ENCODE data around the gene ACHE.

DNA sequence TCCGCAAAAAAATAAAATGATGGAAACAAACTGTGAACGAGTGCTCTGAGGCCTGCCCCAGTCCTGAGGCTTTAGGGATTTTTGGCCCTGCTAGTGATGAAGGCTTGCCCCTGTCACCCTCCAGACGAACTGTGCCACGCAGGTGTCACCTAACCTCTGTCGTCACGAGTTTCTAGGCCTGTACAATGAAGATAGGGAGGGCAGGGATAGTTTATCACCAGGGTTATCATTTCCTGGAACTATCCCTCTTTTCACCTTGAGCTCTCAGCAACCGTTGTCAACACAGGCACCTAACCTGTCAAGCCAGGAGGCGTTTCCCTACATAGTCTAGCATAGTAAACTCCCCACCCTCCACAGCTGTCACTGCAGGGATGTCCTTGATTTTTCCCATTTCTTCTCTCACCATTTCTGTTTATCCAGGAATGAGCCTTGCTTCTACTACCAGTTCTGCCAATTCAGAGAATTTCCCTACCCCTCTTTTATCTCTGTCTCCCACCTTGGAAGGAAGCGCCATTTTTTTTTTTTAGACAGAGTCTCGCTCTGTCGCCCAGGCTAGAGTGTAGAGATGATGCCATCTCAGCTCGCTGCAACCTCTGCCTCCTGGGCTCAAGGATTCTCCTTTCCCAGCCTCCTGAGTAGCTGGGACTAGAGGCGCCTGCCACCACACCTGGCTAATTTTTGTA lies 2.2 kb upstream of the ACHE start:
- TF ChIP-seq, protein P1, sequence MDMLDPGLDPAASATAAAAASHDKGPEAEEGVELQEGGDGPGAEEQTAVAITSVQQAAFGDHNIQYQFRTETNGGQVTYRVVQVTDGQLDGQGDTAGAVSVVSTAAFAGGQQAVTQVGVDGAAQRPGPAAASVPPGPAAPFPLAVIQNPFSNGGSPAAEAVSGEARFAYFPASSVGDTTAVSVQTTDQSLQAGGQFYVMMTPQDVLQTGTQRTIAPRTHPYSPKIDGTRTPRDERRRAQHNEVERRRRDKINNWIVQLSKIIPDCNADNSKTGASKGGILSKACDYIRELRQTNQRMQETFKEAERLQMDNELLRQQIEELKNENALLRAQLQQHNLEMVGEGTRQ (IDR thresholded peaks at IDR 0.05), result no peak
- TF ChIP-seq, protein P2, sequence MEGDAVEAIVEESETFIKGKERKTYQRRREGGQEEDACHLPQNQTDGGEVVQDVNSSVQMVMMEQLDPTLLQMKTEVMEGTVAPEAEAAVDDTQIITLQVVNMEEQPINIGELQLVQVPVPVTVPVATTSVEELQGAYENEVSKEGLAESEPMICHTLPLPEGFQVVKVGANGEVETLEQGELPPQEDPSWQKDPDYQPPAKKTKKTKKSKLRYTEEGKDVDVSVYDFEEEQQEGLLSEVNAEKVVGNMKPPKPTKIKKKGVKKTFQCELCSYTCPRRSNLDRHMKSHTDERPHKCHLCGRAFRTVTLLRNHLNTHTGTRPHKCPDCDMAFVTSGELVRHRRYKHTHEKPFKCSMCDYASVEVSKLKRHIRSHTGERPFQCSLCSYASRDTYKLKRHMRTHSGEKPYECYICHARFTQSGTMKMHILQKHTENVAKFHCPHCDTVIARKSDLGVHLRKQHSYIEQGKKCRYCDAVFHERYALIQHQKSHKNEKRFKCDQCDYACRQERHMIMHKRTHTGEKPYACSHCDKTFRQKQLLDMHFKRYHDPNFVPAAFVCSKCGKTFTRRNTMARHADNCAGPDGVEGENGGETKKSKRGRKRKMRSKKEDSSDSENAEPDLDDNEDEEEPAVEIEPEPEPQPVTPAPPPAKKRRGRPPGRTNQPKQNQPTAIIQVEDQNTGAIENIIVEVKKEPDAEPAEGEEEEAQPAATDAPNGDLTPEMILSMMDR (IDR thresholded peaks at IDR 0.05), result no peak
- TF ChIP-seq POLR2A (IDR thresholded peaks at IDR 0.05; ENCODE audit: low read length), result no peak
- TF ChIP-seq MYC (IDR thresholded peaks at IDR 0.05; ENCODE audit: borderline replicate concordance, low read length), result no peak
- TF ChIP-seq, protein P3, sequence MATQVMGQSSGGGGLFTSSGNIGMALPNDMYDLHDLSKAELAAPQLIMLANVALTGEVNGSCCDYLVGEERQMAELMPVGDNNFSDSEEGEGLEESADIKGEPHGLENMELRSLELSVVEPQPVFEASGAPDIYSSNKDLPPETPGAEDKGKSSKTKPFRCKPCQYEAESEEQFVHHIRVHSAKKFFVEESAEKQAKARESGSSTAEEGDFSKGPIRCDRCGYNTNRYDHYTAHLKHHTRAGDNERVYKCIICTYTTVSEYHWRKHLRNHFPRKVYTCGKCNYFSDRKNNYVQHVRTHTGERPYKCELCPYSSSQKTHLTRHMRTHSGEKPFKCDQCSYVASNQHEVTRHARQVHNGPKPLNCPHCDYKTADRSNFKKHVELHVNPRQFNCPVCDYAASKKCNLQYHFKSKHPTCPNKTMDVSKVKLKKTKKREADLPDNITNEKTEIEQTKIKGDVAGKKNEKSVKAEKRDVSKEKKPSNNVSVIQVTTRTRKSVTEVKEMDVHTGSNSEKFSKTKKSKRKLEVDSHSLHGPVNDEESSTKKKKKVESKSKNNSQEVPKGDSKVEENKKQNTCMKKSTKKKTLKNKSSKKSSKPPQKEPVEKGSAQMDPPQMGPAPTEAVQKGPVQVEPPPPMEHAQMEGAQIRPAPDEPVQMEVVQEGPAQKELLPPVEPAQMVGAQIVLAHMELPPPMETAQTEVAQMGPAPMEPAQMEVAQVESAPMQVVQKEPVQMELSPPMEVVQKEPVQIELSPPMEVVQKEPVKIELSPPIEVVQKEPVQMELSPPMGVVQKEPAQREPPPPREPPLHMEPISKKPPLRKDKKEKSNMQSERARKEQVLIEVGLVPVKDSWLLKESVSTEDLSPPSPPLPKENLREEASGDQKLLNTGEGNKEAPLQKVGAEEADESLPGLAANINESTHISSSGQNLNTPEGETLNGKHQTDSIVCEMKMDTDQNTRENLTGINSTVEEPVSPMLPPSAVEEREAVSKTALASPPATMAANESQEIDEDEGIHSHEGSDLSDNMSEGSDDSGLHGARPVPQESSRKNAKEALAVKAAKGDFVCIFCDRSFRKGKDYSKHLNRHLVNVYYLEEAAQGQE (IDR thresholded peaks at IDR 0.05), result no peak
- TF ChIP-seq RAD21 (conservative IDR thresholded peaks at IDR 0.05 in 1 of 2, IDR thresholded peaks at IDR 0.05 in 1 of 2), result no peak
- TF ChIP-seq NR3C1 (IDR thresholded peaks at IDR 0.05), result no peak
- no peak for TF ChIP-seq POLR2AphosphoS2 (conservative IDR thresholded peaks at IDR 0.05; ENCODE audit: low read length)
- TF ChIP-seq CEBPB (IDR thresholded peaks at IDR 0.05), result no peak
- no peak for TF ChIP-seq EHMT2 (IDR thresholded peaks at IDR 0.05; ENCODE audit: low read depth)
- no peak for TF ChIP-seq HOXA7 (CRISPR knock-in tag; IDR thresholded peaks at IDR 0.05)
- no peak for TF ChIP-seq MAZ (IDR thresholded peaks at IDR 0.05; ENCODE audit: borderline replicate concordance, low read depth, low read length)
- no peak for TF ChIP-seq CHD2 (IDR thresholded peaks at IDR 0.05; ENCODE audit: low read length, partially characterized antibody)
